Uterus (tissue), 2 donors: Measurements from ENCODE around the gene GSDME.

Experiments
- POLR2A ChIP-seq, 2 donors: fragments of 450-650 bp; IDR thresholded peaks; one replicate each; pipeline ENCODE4 v1.6.1; 2016; ENCODE audit warnings: antibody characterized with exemption in 2 of 2, mild to moderate bottlenecking in 1 of 2, moderate library complexity in 1 of 2
- TF ChIP-seq, protein P1 (sequence below), 4 experiments: fragments of 200-600 bp in 2 of 4; fragments of 450-650 bp in 2 of 4; sonication (generic) in 2 of 4; IDR thresholded peaks; one replicate each; pipeline ENCODE4 v1.5.1; 2016 to 2019; ENCODE audit warnings: antibody characterized with exemption in 4 of 4, mild to moderate bottlenecking in 2 of 4, moderate library complexity in 1 of 4

DNA sequence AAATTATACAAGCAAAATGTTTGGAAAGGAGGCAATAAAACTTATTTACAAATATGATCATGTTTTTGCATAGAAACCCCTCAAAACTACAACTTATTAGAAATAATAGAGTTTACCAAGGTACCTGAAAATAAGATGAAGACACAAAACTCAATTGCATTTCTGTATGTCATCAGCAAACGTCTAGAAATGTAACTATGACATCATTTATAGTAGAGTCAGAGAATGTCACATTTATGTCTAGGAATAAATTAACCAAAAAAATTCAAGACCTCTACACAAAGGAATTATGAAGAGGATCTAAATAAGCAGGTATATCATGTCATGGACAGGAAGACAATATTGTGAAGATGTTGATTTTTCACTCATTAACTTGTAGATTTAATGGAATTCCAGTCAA, 103.0 kb downstream of the GSDME start:
- TF ChIP-seq, protein P1, sequence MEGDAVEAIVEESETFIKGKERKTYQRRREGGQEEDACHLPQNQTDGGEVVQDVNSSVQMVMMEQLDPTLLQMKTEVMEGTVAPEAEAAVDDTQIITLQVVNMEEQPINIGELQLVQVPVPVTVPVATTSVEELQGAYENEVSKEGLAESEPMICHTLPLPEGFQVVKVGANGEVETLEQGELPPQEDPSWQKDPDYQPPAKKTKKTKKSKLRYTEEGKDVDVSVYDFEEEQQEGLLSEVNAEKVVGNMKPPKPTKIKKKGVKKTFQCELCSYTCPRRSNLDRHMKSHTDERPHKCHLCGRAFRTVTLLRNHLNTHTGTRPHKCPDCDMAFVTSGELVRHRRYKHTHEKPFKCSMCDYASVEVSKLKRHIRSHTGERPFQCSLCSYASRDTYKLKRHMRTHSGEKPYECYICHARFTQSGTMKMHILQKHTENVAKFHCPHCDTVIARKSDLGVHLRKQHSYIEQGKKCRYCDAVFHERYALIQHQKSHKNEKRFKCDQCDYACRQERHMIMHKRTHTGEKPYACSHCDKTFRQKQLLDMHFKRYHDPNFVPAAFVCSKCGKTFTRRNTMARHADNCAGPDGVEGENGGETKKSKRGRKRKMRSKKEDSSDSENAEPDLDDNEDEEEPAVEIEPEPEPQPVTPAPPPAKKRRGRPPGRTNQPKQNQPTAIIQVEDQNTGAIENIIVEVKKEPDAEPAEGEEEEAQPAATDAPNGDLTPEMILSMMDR (IDR thresholded peaks at IDR 0.05): no peak
- TF ChIP-seq POLR2A (IDR thresholded peaks at IDR 0.05): no peak
